Caco-2 (cell line): ENCODE results near the gene ZNF688. TPM values are rescaled to one million over a fixed set of nuclear protein-coding genes. Genes with fewer than 3 reads are reported as not detected.
A peak's percentile ranks its signal among the peaks of the same experiment; 100 is the strongest.
"Not testable (repeated sequence)": the region's sequence is repeated elsewhere in the genome, so short reads cannot be mapped to it uniquely, and the experiment has no call there.

Source experiments
- BruUV-seq: library from RNA; stranded (reverse); fragments of 400-500 nt; replicated peaks from 2 replicates; lab custom pipeline; 2021; lab: Mats Ljungman, UMichigan
- CTCF ChIA-PET: fragments of 300-600 bp; sonication (Branson Sonifier 250); formaldehyde crosslinking; loops from one replicate; lab custom pipeline; 2022; ENCODE audit warnings: antibody characterized with exemption; lab: Charles Lee
- POLR2A ChIA-PET: fragments of 300-600 bp; sonication (Branson Sonifier 250); formaldehyde crosslinking; loops from one replicate; lab custom pipeline; 2022; ENCODE audit warnings: antibody characterized with exemption; lab: Charles Lee
- DNase-seq, 2 experiments: peaks; one replicate each; pipeline versions ENCODE4 v3.0.0 to v3.0.0-alpha.2; 2020 to 2022
- H3K27me3 ChIP-seq: replicated peaks from 2 replicates; pipeline ENCODE4 v1.6.0; 2011; ENCODE audit warnings: low read length; ENCODE audit not compliant: control insufficient read depth, insufficient read depth
- H3K36me3 ChIP-seq: 2 replicates; pipeline ENCODE4 v1.5.1; 2011; ENCODE audit warnings: low read length; ENCODE audit not compliant: control insufficient read depth, insufficient read depth
- H3K4me1 ChIP-seq: fragments of 250-450 bp; sonication (Bioruptor Pico); 2 replicates; pipeline ENCODE4 v1.5.1; 2020; ENCODE audit warnings: mild to moderate bottlenecking
- H3K4me3 ChIP-seq: 2 replicates; pipeline ENCODE4 v1.5.1; 2011; ENCODE audit warnings: low read depth, mild to moderate bottlenecking, control low read depth, low read length
- H3K9me3 ChIP-seq: fragments of 250-450 bp; sonication (Bioruptor Pico); 2 replicates; pipeline ENCODE4 v1.5.1; 2020; ENCODE audit warnings: mild to moderate bottlenecking, moderate library complexity
- H3K27ac Mint-ChIP-seq: one replicate; pipeline ENCODE4 v1.8.0; 2022; ENCODE audit warnings: mixed read lengths; ENCODE audit not compliant: unreplicated experiment
- H3K27me3 Mint-ChIP-seq: one replicate; pipeline ENCODE4 v1.8.0; 2022; ENCODE audit warnings: mixed read lengths; ENCODE audit not compliant: insufficient read depth, unreplicated experiment
- H3K36me3 Mint-ChIP-seq: one replicate; pipeline ENCODE4 v1.8.0; 2022; ENCODE audit warnings: mild to moderate bottlenecking, mixed read lengths; ENCODE audit not compliant: insufficient read depth, unreplicated experiment
- H3K4me1 Mint-ChIP-seq: one replicate; pipeline ENCODE4 v1.8.0; 2022; ENCODE audit warnings: low read depth, mixed read lengths; ENCODE audit not compliant: unreplicated experiment
- H3K4me3 Mint-ChIP-seq: one replicate; pipeline ENCODE4 v1.8.0; 2022; ENCODE audit warnings: mild to moderate bottlenecking, moderate library complexity, mixed read lengths; ENCODE audit not compliant: unreplicated experiment
- H3K9me3 Mint-ChIP-seq: one replicate; pipeline ENCODE4 v1.8.0; 2022; ENCODE audit warnings: mixed read lengths; ENCODE audit not compliant: unreplicated experiment
- intact Hi-C: fragments of 100-400 bp; cut with micrococcal nuclease; formaldehyde crosslinking; loops from one replicate; pipeline ENCODE4 v1.10.0; 2022; ENCODE audit not compliant: unreplicated experiment
- total RNA-seq: library from RNA; stranded (reverse); gene quantifications from 2 replicates; pipeline ENCODE4 v1.2.3, GENCODE V29; 2022
- TF ChIP-seq, protein P1 (sequence below), 2 experiments: fragments of 200-600 bp in 1 of 2; IDR thresholded peaks; 1 replicate in 1 of 2; 2 replicates in 1 of 2; pipeline versions ENCODE4 v1.5.1 to v1.8.0; 2011 to 2022; ENCODE audit warnings: antibody characterized with exemption in 1 of 2, control low read depth in 1 of 2, inconsistent platforms in 1 of 2, low read depth in 1 of 2, low read length in 1 of 2, mild to moderate bottlenecking in 1 of 2, moderate library complexity in 1 of 2; ENCODE audit not compliant: insufficient read depth in 1 of 2, severe bottlenecking in 1 of 2, unreplicated experiment in 1 of 2

ZNF688 gene
- total RNA-seq, 1 experiment from 2014 or later: 6.2 TPM

DNA sequence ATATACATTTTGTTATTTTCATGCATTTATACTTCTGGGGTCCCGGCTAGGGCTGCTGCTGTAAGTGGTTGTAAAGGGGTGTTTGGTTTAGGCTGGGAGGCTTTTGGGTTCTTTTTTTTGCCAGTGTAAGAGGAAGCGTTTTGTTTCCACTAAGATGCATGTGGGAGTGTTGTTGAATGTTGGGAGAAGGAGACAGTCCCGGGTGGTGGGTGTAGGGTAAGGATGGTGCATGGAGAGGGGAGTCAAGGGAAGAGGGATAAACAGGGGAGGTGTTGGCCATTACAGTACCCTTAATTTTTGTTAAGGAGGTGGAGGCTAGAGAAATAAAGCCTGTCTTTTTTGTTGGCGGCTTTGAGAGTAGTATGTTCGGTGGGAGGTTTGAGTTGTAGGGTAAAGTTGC, 28.4 kb downstream of the ZNF688 start:
- intact Hi-C loops: no loop called here
- Histone ChIP-seq H3K9me3 (no peaks in the 10 kb centered on the region), H3K27me3 (no peaks in the 10 kb centered on the region), H3K4me1 (peaks cover 33% of the 10 kb centered on the region), H3K36me3 (no peaks in the 10 kb centered on the region), H3K4me3 (no peak overlapping the region)
- no peak overlapping the region for H3K4me3 Mint-ChIP-seq
- no peak for DNase-seq
- no TSS peak for BruUV-seq
- H3K27ac Mint-ChIP-seq: no peak overlapping the region
- H3K36me3 Mint-ChIP-seq: no peaks in the 10 kb centered on the region
- CTCF ChIA-PET: no interaction called here
- POLR2A ChIA-PET: no interaction called here
- H3K27me3 Mint-ChIP-seq: no peaks in the 10 kb centered on the region
- TF ChIP-seq, protein P1, sequence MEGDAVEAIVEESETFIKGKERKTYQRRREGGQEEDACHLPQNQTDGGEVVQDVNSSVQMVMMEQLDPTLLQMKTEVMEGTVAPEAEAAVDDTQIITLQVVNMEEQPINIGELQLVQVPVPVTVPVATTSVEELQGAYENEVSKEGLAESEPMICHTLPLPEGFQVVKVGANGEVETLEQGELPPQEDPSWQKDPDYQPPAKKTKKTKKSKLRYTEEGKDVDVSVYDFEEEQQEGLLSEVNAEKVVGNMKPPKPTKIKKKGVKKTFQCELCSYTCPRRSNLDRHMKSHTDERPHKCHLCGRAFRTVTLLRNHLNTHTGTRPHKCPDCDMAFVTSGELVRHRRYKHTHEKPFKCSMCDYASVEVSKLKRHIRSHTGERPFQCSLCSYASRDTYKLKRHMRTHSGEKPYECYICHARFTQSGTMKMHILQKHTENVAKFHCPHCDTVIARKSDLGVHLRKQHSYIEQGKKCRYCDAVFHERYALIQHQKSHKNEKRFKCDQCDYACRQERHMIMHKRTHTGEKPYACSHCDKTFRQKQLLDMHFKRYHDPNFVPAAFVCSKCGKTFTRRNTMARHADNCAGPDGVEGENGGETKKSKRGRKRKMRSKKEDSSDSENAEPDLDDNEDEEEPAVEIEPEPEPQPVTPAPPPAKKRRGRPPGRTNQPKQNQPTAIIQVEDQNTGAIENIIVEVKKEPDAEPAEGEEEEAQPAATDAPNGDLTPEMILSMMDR (IDR thresholded peaks at IDR 0.05; ENCODE audit: insufficient read depth in 1 of 2, low read depth in 1 of 2, low read length in 1 of 2, severe bottlenecking in 1 of 2, unreplicated experiment in 1 of 2): no peak
- H3K4me1 Mint-ChIP-seq: peaks cover 13% of the 10 kb centered on the region
- H3K9me3 Mint-ChIP-seq: no peaks in the 10 kb centered on the region

DNA sequence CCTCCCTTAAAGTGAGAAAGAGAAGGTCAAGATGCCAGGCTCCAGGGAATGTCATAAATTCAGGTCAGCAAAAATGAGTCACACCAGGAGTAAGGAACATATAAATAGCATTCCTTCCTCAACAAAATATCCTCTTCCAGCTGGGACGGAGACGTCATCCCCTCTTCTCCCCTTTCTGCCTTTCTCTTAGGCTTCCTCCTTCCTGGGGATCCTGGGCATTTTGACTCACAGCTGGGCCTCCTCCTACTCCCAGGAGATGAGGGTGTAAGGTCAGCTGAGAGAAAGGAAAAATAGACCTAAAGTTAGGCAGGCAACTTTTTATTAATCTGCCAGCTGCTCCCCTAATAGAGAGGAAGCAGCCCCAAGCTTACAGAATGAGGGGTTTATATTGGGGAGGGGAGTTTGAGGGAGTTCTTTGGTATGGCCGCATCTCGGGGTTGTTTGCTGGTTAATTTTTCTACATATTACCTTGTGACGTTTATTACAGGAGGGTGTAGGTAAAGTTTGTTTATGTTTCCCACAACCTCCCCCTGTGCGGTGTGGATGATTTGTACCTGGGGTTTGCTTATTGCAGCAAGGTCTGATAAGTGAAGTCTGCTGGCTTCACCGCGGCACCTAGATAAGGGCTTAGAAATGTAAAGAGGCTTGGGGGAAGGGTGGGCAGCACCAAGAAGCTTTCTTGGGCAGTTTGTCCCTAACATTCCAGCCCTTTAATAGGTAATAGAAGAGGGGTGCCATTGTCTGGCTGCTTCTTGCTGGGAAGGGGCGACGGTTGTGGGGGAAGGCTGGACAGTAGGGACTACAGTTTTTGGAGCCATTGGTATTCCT, 29.8 kb downstream of the ZNF688 start:
- no peaks in the 10 kb centered on the region for H3K9me3 ChIP-seq
- Mint-ChIP-seq H3K27me3 (no peaks in the 10 kb centered on the region), H3K4me1 (peaks cover 8% of the 10 kb centered on the region), H3K9me3 (no peaks in the 10 kb centered on the region), H3K36me3 (no peaks in the 10 kb centered on the region), H3K4me3 (no peak overlapping the region), H3K27ac (no peak overlapping the region)
- H3K4me1 ChIP-seq: peaks cover 23% of the 10 kb centered on the region
- no peaks in the 10 kb centered on the region for H3K36me3 ChIP-seq
- no peaks in the 10 kb centered on the region for H3K27me3 ChIP-seq
- CTCF ChIA-PET: interaction anchor here (1.0 kb wide), 1 partner anchor 112 kb away, joined by 4 read pairs; the partner anchor contains the start of gene DCTPP1
- peak; percentile 58 to 83 for DNase-seq
- peak overlapping the region; percentile 14 for H3K4me3 ChIP-seq
- POLR2A ChIA-PET: interaction anchor here (0.6 to 1.1 kb wide), 3 partner anchors 15 to 118 kb away, joined by 3 to 4 read pairs (median 4); no protein-coding TSS in a partner anchor
- BruUV-seq: no TSS peak
- TF ChIP-seq, protein P1 (IDR thresholded peaks at IDR 0.05; ENCODE audit: insufficient read depth in 1 of 2, low read depth in 1 of 2, low read length in 1 of 2, severe bottlenecking in 1 of 2, unreplicated experiment in 1 of 2): no peak
- intact Hi-C loops: loop anchor here (1.0 kb wide), 1 partner anchor 8 kb away; no protein-coding TSS in a partner anchor

DNA sequence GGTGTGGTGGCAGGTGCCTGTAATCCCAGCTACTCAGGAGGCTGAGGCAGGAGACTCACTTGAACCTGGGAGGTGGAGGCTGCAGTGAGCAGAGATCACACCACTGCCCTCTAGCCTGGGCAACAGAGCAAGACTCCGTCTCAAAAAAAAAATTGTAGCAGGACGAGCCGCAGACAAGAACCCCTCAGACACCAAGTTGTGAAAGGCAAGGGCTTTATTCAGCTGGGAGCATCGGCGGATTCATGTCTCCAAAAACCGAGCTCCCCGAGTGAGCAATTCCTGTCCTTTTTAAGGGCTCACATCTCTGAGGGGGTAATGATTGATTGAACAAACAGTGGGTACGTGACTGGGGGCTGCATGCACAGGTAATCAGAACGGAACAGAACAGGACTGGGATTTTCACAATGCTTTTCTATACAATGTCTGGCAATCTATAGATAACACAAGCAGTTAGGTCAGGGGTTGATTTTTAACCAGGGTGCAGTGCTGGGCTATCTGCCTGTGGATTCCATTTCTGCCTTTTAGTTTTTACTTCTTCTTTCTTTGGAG, 30.5 kb downstream of the ZNF688 start:
- not testable (repeated sequence) for H3K4me3 ChIP-seq, BruUV-seq, H3K27me3 Mint-ChIP-seq, H3K27ac Mint-ChIP-seq, H3K27me3 ChIP-seq, H3K4me1 Mint-ChIP-seq, H3K4me3 Mint-ChIP-seq, H3K9me3 Mint-ChIP-seq, H3K36me3 Mint-ChIP-seq, H3K36me3 ChIP-seq, H3K9me3 ChIP-seq
- ChIA-PET POLR2A (interaction anchor here (1.0 to 1.1 kb wide), 2 partner anchors 14 to 16 kb away, joined by 4 read pairs; no protein-coding TSS in a partner anchor), CTCF (interaction anchor here (1.0 kb wide), 1 partner anchor 111 kb away, joined by 4 read pairs; the partner anchor contains the start of gene DCTPP1)
- intact Hi-C loops: loop anchor here (1.0 kb wide), 1 partner anchor 8 kb away; no protein-coding TSS in a partner anchor
- H3K4me1 ChIP-seq: peaks cover 22% of the 10 kb centered on the region
- DNase-seq: peak in 1 of 2 experiments; percentile 34

DNA sequence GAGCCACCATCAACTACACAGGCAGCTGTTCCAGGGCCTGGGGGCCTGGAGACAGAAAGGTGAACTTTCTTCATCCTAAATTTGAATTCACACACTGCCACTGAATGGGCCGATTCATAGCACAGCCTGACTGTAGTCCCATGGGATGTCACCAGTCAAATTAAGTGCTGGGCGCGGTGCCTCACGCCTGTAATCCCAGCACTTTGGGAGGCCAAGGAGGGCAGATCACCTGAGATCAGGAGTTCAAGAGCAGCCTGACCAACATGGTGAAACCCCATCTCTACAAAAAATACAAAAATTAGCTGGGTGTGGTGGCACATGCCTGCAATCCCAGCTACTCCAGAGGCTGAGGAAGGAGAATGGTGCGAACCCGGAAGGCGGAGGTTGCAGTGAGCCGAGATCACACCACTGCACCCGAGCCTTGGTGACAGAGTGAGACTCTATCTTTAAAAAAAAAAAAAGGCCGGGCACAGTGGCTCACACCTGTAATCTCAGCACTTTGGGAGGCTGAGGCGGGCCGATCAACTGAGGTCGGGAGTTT, 31.5 kb downstream of the ZNF688 start:
- H3K27me3 ChIP-seq, H3K27ac Mint-ChIP-seq, BruUV-seq, H3K4me3 ChIP-seq, intact Hi-C loops, DNase-seq, H3K4me3 Mint-ChIP-seq, H3K27me3 Mint-ChIP-seq, POLR2A ChIA-PET, H3K36me3 ChIP-seq, CTCF ChIA-PET, H3K36me3 Mint-ChIP-seq, H3K9me3 ChIP-seq, H3K4me1 Mint-ChIP-seq, H3K9me3 Mint-ChIP-seq: not testable (repeated sequence)
- peaks cover 22% of the 10 kb centered on the region for H3K4me1 ChIP-seq
